Calu3 (cell line): ENCODE results near the gene MUC6. TPM values are rescaled to one million over a fixed set of nuclear protein-coding genes. Genes with fewer than 3 reads are reported as not detected.

ENCODE experiments used
- BruUV-seq: library from RNA; stranded (reverse); fragments of 400-500 nt; replicated peaks from 2 replicates; lab custom pipeline; 2021; lab: Mats Ljungman, UMichigan
- CTCF ChIA-PET: fragments of 300-600 bp; sonication (Branson Sonifier 250); formaldehyde crosslinking; loops from one replicate; lab custom pipeline; 2022; ENCODE audit warnings: antibody characterized with exemption; lab: Charles Lee
- DNase-seq: peaks from one replicate; pipeline ENCODE4 v3.0.0; 2022
- H3K27ac Mint-ChIP-seq: one replicate; pipeline ENCODE4 v1.8.0; 2022; ENCODE audit warnings: mixed read lengths; ENCODE audit not compliant: unreplicated experiment
- H3K27me3 Mint-ChIP-seq: one replicate; pipeline ENCODE4 v1.8.0; 2022; ENCODE audit warnings: mixed read lengths; ENCODE audit not compliant: unreplicated experiment
- H3K36me3 Mint-ChIP-seq: one replicate; pipeline ENCODE4 v1.8.0; 2022; ENCODE audit warnings: mild to moderate bottlenecking, moderate library complexity, mixed read lengths; ENCODE audit not compliant: insufficient read depth, unreplicated experiment
- H3K4me1 Mint-ChIP-seq: one replicate; pipeline ENCODE4 v1.8.0; 2022; ENCODE audit warnings: mild to moderate bottlenecking, low read depth, mixed read lengths; ENCODE audit not compliant: unreplicated experiment
- H3K4me3 Mint-ChIP-seq: one replicate; pipeline ENCODE4 v1.8.0; 2022; ENCODE audit warnings: mild to moderate bottlenecking, low read depth, moderate library complexity, mixed read lengths; ENCODE audit not compliant: unreplicated experiment
- H3K9me3 Mint-ChIP-seq: one replicate; pipeline ENCODE4 v1.8.0; 2022; ENCODE audit warnings: low read depth, mixed read lengths; ENCODE audit not compliant: unreplicated experiment
- intact Hi-C: fragments of 100-400 bp; cut with micrococcal nuclease; formaldehyde crosslinking; loops from one replicate; pipeline ENCODE4 v1.10.0; 2022; ENCODE audit not compliant: unreplicated experiment
- total RNA-seq: library from RNA; stranded (reverse); gene quantifications from 2 replicates; pipeline ENCODE4 v1.2.3, GENCODE V29; 2022
- TF ChIP-seq, protein P1 (sequence below): fragments of 200-600 bp; IDR thresholded peaks from one replicate; pipeline ENCODE4 v1.8.0; 2022; ENCODE audit warnings: antibody characterized with exemption; ENCODE audit not compliant: unreplicated experiment

Gene MUC6
- total RNA-seq, 1 experiment from 2014 or later, result 0.73 TPM

GRCh38 chr11:1038361-1038760, 1.8 kb upstream of the MUC6 start:
- CTCF ChIA-PET, result interaction anchor here (1.1 kb wide), 1 partner anchor 86 kb away, joined by 4 read pairs; no protein-coding TSS in a partner anchor
- TF ChIP-seq, protein P1, sequence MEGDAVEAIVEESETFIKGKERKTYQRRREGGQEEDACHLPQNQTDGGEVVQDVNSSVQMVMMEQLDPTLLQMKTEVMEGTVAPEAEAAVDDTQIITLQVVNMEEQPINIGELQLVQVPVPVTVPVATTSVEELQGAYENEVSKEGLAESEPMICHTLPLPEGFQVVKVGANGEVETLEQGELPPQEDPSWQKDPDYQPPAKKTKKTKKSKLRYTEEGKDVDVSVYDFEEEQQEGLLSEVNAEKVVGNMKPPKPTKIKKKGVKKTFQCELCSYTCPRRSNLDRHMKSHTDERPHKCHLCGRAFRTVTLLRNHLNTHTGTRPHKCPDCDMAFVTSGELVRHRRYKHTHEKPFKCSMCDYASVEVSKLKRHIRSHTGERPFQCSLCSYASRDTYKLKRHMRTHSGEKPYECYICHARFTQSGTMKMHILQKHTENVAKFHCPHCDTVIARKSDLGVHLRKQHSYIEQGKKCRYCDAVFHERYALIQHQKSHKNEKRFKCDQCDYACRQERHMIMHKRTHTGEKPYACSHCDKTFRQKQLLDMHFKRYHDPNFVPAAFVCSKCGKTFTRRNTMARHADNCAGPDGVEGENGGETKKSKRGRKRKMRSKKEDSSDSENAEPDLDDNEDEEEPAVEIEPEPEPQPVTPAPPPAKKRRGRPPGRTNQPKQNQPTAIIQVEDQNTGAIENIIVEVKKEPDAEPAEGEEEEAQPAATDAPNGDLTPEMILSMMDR, result no peak
- Mint-ChIP-seq H3K4me3 (no peak overlapping the region), H3K36me3 (peaks cover 22% of the 10 kb centered on the region), H3K27ac (no peak overlapping the region), H3K27me3 (no peaks in the 10 kb centered on the region), H3K4me1 (peaks cover 16% of the 10 kb centered on the region), H3K9me3 (no peaks in the 10 kb centered on the region)
- no peak for DNase-seq
- BruUV-seq, result no TSS peak
- intact Hi-C loops, result no loop called here

DNA sequence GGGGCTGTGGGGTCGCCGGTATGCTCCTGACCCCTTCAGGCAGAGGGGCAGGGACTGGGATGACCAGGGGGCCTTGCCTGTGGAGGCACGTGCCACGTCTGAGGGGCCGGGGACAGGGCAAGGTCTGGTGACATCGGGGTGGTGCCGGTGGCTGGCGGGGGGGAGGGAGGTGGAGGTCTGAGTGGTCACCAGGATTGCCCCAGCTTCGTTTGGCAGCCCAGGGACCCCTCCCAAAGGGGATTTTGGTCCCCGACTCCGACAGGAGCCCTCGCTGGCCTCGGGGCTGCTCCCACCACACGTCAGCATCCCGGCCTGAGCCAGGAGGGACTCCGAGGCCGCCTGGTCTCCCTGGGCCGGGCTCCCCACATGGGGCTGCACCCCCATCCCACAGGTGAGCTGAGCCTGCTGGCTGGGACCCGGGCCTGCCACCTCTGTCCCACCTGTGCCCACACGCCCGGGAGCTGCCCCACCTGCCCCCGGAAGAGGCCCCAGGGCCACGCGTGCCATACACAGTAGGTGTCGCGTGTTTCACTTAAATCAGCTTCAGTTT, 1.1 kb upstream of the MUC6 start:
- CTCF ChIA-PET, result interaction anchor here (1.1 kb wide), 1 partner anchor 85 kb away, joined by 4 read pairs; no protein-coding TSS in a partner anchor
- no TSS peak for BruUV-seq

DNA sequence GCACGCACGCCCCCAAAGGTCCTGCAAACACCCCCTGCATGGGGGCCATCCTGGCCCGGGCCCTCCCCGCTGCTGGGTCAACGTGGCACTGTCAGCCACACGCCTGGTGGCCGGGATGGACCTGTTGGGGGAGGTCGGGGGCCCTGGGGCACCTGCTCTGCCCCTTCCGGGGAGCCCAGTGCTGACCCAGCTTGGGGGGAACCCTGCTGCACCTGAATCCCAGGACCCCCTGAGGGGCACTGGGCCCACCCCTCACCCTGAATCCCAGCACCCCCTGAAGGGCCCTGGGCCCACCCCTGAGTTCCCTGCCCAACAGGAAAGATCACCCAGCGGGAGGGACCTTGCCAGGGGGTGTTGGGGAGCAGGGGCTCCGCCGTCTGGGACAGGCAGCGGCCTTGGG, 413 bp upstream of the MUC6 start:
- no peak overlapping the region for H3K27ac Mint-ChIP-seq

More for the DNA sequence above, 1.1 kb upstream of the MUC6 start:
- no peak for DNase-seq
- Mint-ChIP-seq H3K4me3 (no peak overlapping the region), H3K4me1 (peaks cover 16% of the 10 kb centered on the region), H3K27me3 (no peaks in the 10 kb centered on the region), H3K27ac (no peak overlapping the region), H3K9me3 (no peaks in the 10 kb centered on the region), H3K36me3 (peaks cover 24% of the 10 kb centered on the region)
- TF ChIP-seq, protein P1, result no peak
- intact Hi-C loops, result no loop called here

DNA sequence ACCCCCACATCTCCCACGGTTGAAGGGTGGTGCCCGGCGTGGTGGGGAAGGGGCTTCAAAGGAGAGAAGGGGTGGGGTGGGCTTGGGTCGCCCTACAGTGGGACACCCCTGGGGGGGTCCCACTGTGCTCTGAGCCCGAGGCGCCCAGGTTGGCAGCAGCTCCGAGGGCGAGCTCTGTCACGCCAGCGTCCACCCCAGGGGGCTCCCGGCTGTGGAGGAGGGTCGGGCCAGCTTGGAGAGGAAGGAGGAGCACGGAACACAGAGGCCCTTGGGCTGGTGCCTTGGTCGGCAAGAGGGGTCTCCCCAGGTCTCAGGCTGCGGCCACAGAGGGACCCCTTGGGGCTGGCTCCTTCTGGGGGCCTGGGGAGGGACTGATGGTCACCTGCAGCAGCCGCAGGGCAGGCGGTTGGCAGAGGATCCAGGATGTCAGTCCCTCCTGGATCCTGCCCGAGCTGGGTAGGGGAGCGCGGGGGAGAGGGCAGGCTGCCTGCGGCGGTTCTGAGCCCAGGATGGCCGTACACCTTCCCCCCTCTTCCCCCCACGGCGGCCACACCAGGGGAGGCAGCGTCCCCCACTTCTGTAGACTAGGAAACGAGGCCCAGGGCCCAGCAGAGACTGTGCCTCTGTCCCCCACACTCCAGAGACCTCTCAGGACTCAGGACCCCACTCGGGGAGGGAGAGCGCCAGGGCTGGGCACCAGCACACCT, 788 bp downstream of the MUC6 start:
- no TSS peak for BruUV-seq
- CTCF ChIA-PET, result interaction anchor here (0.6 kb wide), 1 partner anchor 56 kb away, joined by 3 read pairs; no protein-coding TSS in a partner anchor
- H3K27me3 Mint-ChIP-seq, result no peaks in the 10 kb centered on the region
- H3K4me3 Mint-ChIP-seq, result no peak overlapping the region
- peaks cover 7% of the 10 kb centered on the region for H3K4me1 Mint-ChIP-seq
- no peak overlapping the region for H3K27ac Mint-ChIP-seq
- TF ChIP-seq, protein P1, result no peak
- intact Hi-C loops, result no loop called here
- no peaks in the 10 kb centered on the region for H3K9me3 Mint-ChIP-seq
- peaks cover 29% of the 10 kb centered on the region for H3K36me3 Mint-ChIP-seq
- DNase-seq, result no peak

More for the DNA sequence above, 413 bp upstream of the MUC6 start:
- peaks cover 29% of the 10 kb centered on the region for H3K36me3 Mint-ChIP-seq
- no TSS peak for BruUV-seq
- DNase-seq, result no peak
- H3K27me3 Mint-ChIP-seq, result no peaks in the 10 kb centered on the region
- TF ChIP-seq, protein P1, result no peak
- no peak overlapping the region for H3K4me3 Mint-ChIP-seq
- CTCF ChIA-PET, result no interaction called here
- H3K4me1 Mint-ChIP-seq, result peaks cover 11% of the 10 kb centered on the region
- intact Hi-C loops, result no loop called here
- no peaks in the 10 kb centered on the region for H3K9me3 Mint-ChIP-seq
